Measurements from ENCODE around the gene PLXNA4.

PLXNA4 gene

DNA sequence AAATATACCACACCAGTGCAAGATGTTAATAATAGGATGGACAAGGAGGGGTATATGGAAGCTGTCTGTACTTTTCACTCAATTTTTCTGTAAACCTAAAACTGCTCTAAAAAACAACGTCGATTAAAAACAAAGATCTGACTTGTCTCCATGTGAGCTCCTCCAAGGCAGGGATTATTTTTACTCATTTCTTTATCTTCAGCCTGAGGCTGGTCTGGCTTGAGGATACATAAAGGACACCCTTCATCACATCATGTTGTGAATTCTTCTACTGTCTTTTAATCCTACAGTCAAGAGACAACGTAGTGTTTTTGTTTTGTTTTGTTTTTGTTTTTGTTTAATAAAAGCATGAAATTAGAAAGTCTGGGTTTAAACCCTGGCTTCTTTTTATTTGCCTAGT lies 486.9 kb downstream of the PLXNA4 start:
- Mint-ChIP-seq H3K36me3 (no peaks in the 10 kb centered on the region), H3K9me3 (no peaks in the 10 kb centered on the region), H3K4me1 (no peaks in the 10 kb centered on the region), H3K27me3 (peaks cover 5% of the 10 kb centered on the region), H3K4me3 (no peak overlapping the region), H3K27ac (no peak overlapping the region)
- ATAC-seq (ENCODE audit: low read depth), result no peak
- DNase-seq (ENCODE audit: low spot score in 2 of 2), result no peak

DNA sequence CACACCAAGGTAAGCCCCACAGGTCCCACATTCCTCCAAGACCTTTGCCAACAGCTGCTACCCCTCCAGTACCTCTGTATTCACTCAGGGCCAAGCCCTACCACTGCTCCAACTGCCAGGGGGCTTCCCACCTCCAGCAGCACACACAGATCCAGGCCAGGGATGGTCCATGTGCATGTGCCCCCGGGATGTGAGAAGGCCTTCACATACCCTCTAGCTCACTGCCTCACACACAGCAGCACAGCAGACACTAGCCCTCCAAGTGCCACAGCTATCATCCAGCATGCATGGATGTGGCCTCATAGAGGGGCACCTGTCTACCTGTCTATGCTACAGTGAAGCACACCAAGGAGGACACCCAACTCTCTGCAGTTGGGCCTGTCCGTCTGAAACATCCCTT lies 488.8 kb downstream of the PLXNA4 start:
- no peak overlapping the region for H3K27ac Mint-ChIP-seq
- no peaks in the 10 kb centered on the region for H3K4me1 Mint-ChIP-seq
- H3K9me3 Mint-ChIP-seq, result no peaks in the 10 kb centered on the region
- ATAC-seq (ENCODE audit: low read depth) (no peak), DNase-seq (ENCODE audit: low spot score in 2 of 2) (no peak)
- no peak overlapping the region for H3K4me3 Mint-ChIP-seq
- H3K27me3 Mint-ChIP-seq, result peaks cover 6% of the 10 kb centered on the region
- no peaks in the 10 kb centered on the region for H3K36me3 Mint-ChIP-seq

DNA sequence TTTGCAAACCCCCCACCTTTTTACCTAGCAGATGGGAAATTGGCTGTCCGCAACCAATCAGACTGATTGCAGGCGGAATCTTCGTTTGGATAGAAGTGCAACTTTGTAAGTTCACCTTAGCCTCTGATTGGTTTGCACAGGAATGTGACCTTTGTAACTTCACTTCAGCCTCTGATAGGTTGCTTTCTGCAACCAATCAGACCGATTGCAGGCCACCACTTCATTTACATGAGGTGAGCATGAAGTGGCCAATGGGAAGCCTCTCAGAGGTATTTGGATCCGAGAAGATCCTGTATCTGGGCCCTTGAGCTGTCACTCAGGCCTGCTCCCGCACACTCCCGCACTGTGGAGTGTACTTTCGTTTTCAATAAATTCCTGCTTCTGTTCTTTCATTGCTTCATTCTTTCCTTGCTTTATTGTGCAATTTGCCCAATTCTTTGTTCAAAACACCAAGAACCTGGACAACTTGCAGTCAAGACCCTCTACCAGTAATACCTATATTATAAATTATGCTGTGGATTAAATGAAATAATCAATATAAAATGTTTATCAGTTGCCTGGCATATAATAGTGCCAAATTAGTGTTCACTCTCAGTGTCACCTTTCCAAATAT lies 491.4 kb downstream of the PLXNA4 start:
- ATAC-seq (ENCODE audit: low read depth) (no peak), DNase-seq (ENCODE audit: low spot score in 2 of 2) (no peak)
- no peaks in the 10 kb centered on the region for H3K9me3 Mint-ChIP-seq
- no peaks in the 10 kb centered on the region for H3K36me3 Mint-ChIP-seq
- H3K27ac Mint-ChIP-seq, result no peak overlapping the region
- no peaks in the 10 kb centered on the region for H3K4me1 Mint-ChIP-seq
- H3K4me3 Mint-ChIP-seq, result no peak overlapping the region
- H3K27me3 Mint-ChIP-seq, result peaks cover 7% of the 10 kb centered on the region

DNA sequence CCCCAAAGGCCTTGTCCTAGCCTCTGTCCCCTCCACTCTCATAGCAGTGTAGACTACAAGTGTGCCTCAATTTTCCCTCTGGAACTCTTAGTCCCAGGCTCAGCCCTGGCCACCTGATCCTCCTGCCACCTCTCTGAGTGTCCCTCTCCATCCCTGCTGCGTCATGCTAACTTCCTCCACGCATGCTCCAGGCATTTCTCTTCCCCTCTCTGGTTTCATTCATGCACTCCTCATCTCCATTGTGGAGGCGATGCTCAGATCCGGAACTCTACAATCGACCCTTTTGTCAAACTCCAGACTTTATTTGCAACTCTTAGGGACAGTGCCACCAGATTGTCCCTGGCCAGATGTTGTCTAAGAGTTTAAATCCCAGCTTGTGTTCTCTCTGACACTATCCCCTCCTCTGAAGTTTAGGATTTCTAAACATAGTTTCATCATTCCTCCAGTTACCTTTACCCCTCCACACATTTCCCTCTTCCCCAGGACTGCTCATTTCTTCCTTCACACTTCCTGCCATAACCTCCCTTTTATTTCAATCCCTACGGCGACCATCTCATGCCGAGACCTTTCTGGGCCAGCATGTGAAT lies 492.6 kb downstream of the PLXNA4 start:
- H3K9me3 Mint-ChIP-seq, result no peaks in the 10 kb centered on the region
- H3K4me3 Mint-ChIP-seq, result no peak overlapping the region
- H3K4me1 Mint-ChIP-seq, result no peaks in the 10 kb centered on the region
- ATAC-seq (ENCODE audit: low read depth) (no peak), DNase-seq (ENCODE audit: low spot score in 2 of 2) (no peak)
- H3K27me3 Mint-ChIP-seq, result peaks cover 11% of the 10 kb centered on the region
- H3K36me3 Mint-ChIP-seq, result no peaks in the 10 kb centered on the region
- H3K27ac Mint-ChIP-seq, result no peak overlapping the region

DNA sequence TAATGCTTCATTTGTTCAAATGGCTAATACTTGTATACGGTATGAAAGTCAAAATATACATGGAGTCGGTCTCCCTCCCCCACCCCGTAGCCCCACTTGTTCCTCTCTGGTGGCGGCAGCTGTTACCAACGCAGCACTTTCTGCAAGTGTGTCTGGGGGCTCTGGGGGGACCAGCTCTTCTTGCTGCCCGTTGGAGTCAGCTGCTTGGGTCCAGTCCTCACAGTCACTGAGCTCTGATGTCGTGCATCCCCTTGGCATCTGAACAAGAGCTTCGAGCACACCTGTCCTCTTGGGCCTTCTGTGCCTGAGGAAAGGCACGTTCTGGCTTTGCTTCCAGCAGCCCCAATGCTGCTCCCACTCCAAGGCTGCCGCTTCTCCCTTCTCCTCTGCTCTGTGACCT lies 493.1 kb downstream of the PLXNA4 start:
- H3K4me1 Mint-ChIP-seq, result no peaks in the 10 kb centered on the region
- H3K36me3 Mint-ChIP-seq, result no peaks in the 10 kb centered on the region
- H3K4me3 Mint-ChIP-seq, result no peak overlapping the region
- no peak overlapping the region for H3K27ac Mint-ChIP-seq
- no peaks in the 10 kb centered on the region for H3K9me3 Mint-ChIP-seq
- H3K27me3 Mint-ChIP-seq, result peaks cover 11% of the 10 kb centered on the region
- DNase-seq (ENCODE audit: low spot score in 2 of 2) (no peak), ATAC-seq (ENCODE audit: low read depth) (no peak)

DNA sequence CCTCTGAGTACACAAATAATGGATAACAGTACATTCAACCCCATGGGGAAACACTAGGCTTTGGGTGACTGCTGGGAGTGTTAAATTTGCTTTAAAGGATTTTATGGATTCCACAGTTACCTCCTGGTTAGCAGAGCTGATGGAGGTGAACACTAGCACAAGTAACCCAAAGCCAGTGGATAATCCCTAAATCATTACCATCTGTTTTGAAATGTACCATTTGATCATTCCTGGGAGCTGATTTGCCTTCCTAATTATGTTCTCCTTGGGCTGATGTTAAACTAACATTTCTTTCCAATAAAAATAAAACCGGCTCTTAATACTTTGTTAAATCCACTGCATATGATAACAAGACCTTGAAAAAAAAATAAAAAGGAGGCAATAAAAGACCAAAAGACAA lies 493.9 kb downstream of the PLXNA4 start:
- H3K27me3 Mint-ChIP-seq, result peaks cover 11% of the 10 kb centered on the region
- no peak overlapping the region for H3K27ac Mint-ChIP-seq
- H3K4me3 Mint-ChIP-seq, result no peak overlapping the region
- no peak for DNase-seq (ENCODE audit: low spot score in 2 of 2)
- H3K4me1 Mint-ChIP-seq, result no peaks in the 10 kb centered on the region
- H3K36me3 Mint-ChIP-seq, result no peaks in the 10 kb centered on the region
- H3K9me3 Mint-ChIP-seq, result no peaks in the 10 kb centered on the region
- ATAC-seq (ENCODE audit: low read depth), result no peak

DNA sequence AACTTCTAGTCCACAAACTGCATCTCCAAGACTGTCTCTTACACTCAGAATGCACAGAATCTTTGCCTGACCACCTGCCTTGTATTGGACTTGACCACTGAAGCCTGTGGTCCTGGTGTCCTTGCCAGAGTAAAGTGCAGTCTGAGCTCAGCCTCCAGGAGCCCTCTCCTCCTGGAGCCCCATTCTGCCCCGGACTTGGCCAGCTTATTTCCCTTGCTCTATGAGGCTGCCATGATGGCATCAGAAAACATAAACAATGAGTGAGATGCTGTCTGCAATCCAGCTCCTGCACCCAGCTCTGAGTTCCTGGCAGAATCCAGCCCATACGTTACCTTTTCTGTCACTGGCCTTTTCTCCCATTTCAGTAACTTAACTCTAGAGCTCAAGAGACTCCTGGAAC lies 494.6 kb downstream of the PLXNA4 start:
- peaks cover 11% of the 10 kb centered on the region for H3K27me3 Mint-ChIP-seq
- no peak for ATAC-seq (ENCODE audit: low read depth)
- H3K9me3 Mint-ChIP-seq, result no peaks in the 10 kb centered on the region

DNA sequence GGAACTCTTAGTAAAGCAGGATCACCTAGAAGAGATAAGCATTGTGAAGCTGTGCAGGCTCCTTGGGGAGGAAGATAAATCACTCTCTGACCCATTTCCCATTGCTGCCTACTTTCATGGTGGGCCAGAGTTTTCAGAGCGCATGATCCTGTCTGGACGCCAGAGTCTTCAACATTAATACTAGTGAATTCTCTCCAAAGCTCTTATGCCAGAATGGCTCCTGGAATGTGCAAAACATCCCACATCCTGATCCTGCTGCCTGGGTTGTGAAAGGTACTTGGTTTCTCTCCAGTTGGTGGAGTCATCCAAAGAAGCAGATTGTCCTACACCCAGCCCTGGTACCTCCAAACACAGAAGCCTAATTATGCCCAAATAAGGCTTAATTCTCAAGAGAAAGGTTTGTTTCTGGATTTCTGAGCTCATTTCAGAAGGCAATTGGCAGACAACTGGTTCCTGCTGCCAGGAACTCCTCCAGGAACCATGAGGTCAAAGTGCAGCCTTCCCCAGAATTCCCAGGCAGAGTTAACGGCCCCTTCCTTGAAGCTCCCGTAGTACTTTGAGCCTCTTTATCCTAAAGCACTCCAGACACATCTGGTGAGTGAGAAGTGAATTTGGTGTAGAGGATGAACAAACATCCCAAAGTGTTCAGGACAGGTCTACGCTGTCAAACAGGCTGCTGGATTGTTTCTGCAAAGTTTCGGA lies 495.2 kb downstream of the PLXNA4 start:
- no peak for ATAC-seq (ENCODE audit: low read depth)
- Mint-ChIP-seq H3K4me3 (no peak overlapping the region), H3K27me3 (peaks cover 13% of the 10 kb centered on the region), H3K36me3 (no peaks in the 10 kb centered on the region), H3K4me1 (no peaks in the 10 kb centered on the region), H3K9me3 (no peaks in the 10 kb centered on the region), H3K27ac (no peak overlapping the region)
- DNase-seq (ENCODE audit: low spot score in 2 of 2), result no peak

More for the DNA sequence above, 494.6 kb downstream of the PLXNA4 start:
- Mint-ChIP-seq H3K27ac (no peak overlapping the region), H3K4me3 (no peak overlapping the region), H3K4me1 (no peaks in the 10 kb centered on the region), H3K36me3 (no peaks in the 10 kb centered on the region)
- no peak for DNase-seq (ENCODE audit: low spot score in 2 of 2)

DNA sequence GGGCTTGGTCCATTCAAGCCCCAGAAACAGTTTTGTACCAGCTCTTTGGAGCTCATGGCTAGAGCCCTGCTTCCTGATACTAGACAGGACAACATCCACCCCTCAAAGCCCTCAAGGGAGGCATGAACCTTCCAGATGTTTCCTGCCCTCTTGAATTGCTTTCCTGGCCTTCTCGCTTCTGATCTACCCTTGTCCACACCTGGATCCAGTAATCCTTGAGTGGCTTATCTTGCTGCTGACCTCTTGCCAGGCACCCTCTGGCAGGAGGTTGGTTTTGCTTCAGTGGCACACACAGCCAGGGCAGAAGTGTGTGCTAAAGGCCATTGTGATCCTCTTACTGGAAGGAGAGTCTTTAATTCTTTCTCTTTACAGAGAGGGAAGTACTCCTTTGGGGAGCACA lies 495.8 kb downstream of the PLXNA4 start:
- H3K9me3 Mint-ChIP-seq, result no peaks in the 10 kb centered on the region
- H3K4me3 Mint-ChIP-seq, result no peak overlapping the region
- no peaks in the 10 kb centered on the region for H3K4me1 Mint-ChIP-seq
- H3K36me3 Mint-ChIP-seq, result no peaks in the 10 kb centered on the region
- no peak overlapping the region for H3K27ac Mint-ChIP-seq
- H3K27me3 Mint-ChIP-seq, result peaks cover 13% of the 10 kb centered on the region
- ATAC-seq (ENCODE audit: low read depth) (no peak), DNase-seq (ENCODE audit: low spot score in 2 of 2) (no peak)

DNA sequence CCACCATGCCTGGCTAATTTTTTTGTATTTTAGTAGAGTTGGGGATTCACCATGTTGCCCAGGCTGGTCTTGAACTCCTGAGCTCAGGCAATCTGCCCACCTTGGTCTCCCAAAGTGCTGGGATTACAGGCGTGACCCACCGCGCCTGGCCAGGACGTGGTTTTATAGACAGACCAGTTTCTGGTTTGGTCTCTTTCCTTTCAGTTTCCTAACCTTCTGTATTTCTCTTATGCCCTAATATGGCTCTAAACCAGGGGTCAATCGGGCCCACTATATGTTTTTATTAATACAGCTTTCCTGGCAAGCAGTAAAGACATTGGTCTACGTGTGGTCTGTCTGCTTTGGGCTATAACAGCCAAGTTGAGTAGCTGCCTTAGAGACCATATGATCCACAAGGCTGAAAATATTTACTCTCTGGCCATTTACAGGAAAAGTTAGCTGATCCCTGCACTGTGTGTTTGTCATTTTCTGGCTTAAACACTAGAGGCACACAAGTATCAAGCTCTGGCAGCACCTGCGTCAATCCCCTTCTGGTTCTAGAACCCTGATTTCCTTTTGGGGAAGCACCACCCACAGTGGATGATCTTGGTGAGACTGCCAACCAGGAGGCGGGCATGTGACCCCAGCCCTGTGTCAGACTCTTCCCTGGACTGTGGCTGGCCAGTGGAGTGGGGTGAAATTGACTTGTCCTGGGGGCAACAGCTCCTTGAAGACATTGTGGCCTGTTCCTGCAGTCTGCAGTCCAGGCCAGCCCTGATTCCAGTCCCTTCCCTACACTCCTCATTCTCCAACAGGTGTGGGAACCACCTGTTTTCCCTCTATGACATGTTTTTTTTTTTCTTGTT lies 497.2 kb downstream of the PLXNA4 start:
- Mint-ChIP-seq H3K36me3 (no peaks in the 10 kb centered on the region), H3K4me1 (no peaks in the 10 kb centered on the region), H3K27ac (no peak overlapping the region), H3K4me3 (no peak overlapping the region), H3K27me3 (peaks cover 11% of the 10 kb centered on the region), H3K9me3 (no peaks in the 10 kb centered on the region)
- no peak for ATAC-seq (ENCODE audit: low read depth)
- DNase-seq (ENCODE audit: low spot score in 2 of 2), result no peak

DNA sequence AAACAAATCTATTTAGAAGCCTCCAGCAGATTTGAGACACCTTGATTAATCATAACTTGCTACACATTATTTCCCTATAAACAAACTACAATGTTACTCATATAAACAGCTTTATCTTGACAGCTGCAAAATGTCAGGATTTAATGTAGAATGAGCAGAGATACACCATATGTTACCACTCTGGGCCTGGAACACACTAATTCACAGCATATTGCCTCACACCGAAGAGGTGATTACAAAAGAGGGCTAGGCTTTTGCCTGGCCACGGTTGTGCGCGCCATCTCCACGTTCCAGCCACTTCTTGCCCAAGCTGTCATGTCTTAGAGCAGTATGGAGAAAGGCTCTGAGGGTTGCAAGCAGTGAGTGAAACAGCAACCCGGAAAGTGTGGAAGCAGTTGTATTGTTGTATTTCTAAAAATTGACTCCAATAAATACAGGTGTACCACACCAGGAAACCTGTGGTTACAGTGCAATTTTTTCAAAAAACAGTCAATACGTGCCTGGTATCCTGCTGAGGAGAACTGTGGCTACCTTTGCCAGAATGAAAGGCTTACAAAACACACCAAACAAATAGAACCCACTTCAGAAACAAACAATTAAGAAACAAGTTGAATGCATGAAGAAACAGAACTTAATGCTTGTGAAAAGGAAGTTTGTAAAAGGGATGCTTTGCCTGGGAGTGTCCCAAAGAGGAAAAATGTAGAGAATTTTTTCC lies 498.1 kb downstream of the PLXNA4 start:
- H3K4me3 Mint-ChIP-seq, result no peak overlapping the region
- H3K27me3 Mint-ChIP-seq, result peaks cover 7% of the 10 kb centered on the region
- no peaks in the 10 kb centered on the region for H3K9me3 Mint-ChIP-seq
- no peaks in the 10 kb centered on the region for H3K4me1 Mint-ChIP-seq
- H3K27ac Mint-ChIP-seq, result no peak overlapping the region
- H3K36me3 Mint-ChIP-seq, result no peaks in the 10 kb centered on the region
- ATAC-seq (ENCODE audit: low read depth) (no peak), DNase-seq (ENCODE audit: low spot score in 2 of 2) (no peak)

DNA sequence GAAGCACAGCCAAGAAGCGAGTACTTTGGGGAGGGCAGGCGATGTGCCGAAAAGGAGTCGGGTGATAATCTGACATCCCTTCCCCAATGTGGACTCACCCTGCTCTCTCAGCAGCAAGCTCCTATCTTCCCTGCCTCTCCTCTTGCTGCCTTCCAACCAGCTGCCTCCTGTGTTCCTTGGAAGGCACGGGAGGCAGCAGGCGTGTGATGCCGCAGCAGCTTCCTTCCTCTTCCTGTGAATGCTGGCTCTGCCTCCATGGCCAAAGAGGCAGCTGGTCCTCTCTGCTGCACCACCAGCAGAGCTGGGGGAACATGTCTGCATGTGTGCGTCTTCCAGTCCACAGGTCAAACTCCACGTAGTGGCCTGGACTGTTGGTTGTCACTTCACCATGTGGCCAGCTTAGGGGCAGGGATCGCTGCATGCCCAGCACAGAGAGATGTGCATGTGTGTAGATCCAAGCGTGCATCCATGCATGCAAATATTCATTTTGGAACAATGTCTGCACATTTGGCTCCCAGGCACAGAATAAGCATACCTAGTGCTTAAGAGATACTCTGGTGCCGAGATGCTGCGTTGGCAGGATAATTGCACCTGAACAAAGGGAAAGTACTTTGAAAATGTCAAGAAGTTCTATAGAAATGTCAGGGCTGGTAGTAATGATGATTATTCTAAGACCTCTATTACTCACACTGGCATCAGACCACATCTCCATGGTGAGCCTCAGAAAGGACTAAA lies 499.8 kb downstream of the PLXNA4 start:
- Mint-ChIP-seq H3K4me3 (no peak overlapping the region), H3K27ac (no peak overlapping the region), H3K27me3 (peaks cover 7% of the 10 kb centered on the region), H3K4me1 (no peaks in the 10 kb centered on the region), H3K9me3 (no peaks in the 10 kb centered on the region), H3K36me3 (no peaks in the 10 kb centered on the region)
- ATAC-seq (ENCODE audit: low read depth), result no peak
- DNase-seq (ENCODE audit: low spot score in 2 of 2), result no peak

DNA sequence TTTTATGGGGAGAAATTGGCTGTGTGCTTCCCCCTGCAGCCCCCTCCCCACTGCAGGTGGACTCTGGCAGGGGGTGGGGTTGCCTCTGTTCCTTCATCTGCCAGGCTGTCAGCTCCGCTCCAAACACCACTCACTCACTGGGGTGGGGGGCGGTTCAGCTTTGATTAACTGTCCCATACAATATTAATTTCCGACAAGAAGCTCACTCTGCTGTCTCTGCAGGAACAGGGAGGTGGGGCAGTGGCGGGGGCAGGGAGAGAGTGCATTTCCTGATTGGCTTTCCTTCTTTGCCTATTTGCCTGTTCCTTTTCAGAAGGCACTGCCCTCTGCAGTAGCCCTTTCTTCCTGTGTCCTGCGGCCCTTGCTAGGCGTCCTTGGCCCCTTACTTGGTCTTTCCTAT lies 500.8 kb downstream of the PLXNA4 start:
- no peaks in the 10 kb centered on the region for H3K4me1 Mint-ChIP-seq
- no peak overlapping the region for H3K4me3 Mint-ChIP-seq
- DNase-seq (ENCODE audit: low spot score in 2 of 2) (no peak), ATAC-seq (ENCODE audit: low read depth) (no peak)
- no peaks in the 10 kb centered on the region for H3K9me3 Mint-ChIP-seq
- H3K36me3 Mint-ChIP-seq, result no peaks in the 10 kb centered on the region
- peaks cover 7% of the 10 kb centered on the region for H3K27me3 Mint-ChIP-seq
- H3K27ac Mint-ChIP-seq, result no peak overlapping the region
